Keratinocyte (primary cell): ENCODE data around the gene CD3E. TPM values are rescaled to one million over a fixed set of nuclear protein-coding genes. Genes with fewer than 3 reads are reported as not detected.

Source experiments
- DNase-seq: peaks from one replicate; pipeline ENCODE4 v3.0.0-alpha.2; 2011; ENCODE audit warnings: low read depth, missing footprints, low spot score
- FAIRE-seq: peaks from 2 replicates; lab custom pipeline; 2011; peaks lifted over from hg19 to GRCh38; lab: Jason Lieb, UNC
- H2AFZ ChIP-seq: 2 replicates; pipeline ENCODE4 v1.6.0; 2012; ENCODE audit warnings: low read length, control low read depth, inconsistent platforms; ENCODE audit not compliant: control insufficient read depth
- H3K27ac ChIP-seq: 2 replicates; pipeline ENCODE4 v1.5.1; 2011; ENCODE audit warnings: low read length; ENCODE audit not compliant: control insufficient read depth, insufficient read depth
- H3K27me3 ChIP-seq: 3 replicates; pipeline ENCODE4 v1.6.0; 2011; ENCODE audit warnings: low read length; ENCODE audit not compliant: control insufficient read depth, insufficient read depth; ENCODE audit errors: extremely low read depth
- H3K36me3 ChIP-seq, 2 experiments: 2 replicates in 1 of 2; 3 replicates in 1 of 2; pipeline ENCODE4 v1.5.1; 2011; ENCODE audit warnings: low read length in 2 of 2, mild to moderate bottlenecking in 1 of 2; ENCODE audit not compliant: control insufficient read depth in 2 of 2, insufficient read depth in 2 of 2; ENCODE audit errors: extremely low read depth in 1 of 2
- H3K4me1 ChIP-seq: 3 replicates; pipeline ENCODE4 v1.5.1; 2011; ENCODE audit warnings: low read length; ENCODE audit not compliant: control insufficient read depth, insufficient read depth; ENCODE audit errors: extremely low read depth
- H3K4me2 ChIP-seq: 3 replicates; pipeline ENCODE4 v1.6.0; 2011; ENCODE audit warnings: low read depth, low read length; ENCODE audit not compliant: control insufficient read depth, insufficient read depth; ENCODE audit errors: extremely low read depth
- H3K4me3 ChIP-seq, 3 experiments: fragments of 200-600 bp in 1 of 3; sonication (generic) in 1 of 3; 2 replicates in 2 of 3; 3 replicates in 1 of 3; pipeline ENCODE4 v1.5.1; 2011 to 2016; ENCODE audit warnings: low read length in 3 of 3, mild to moderate bottlenecking in 3 of 3, control low read depth in 2 of 3, inconsistent platforms in 1 of 3, low read depth in 1 of 3, mixed read lengths in 1 of 3, mixed run types in 1 of 3, moderate library complexity in 1 of 3; ENCODE audit not compliant: control insufficient read depth in 2 of 3, insufficient read depth in 2 of 3; ENCODE audit errors: extremely low read depth in 1 of 3
- H3K79me2 ChIP-seq: 2 replicates; pipeline ENCODE4 v1.6.0; 2012; ENCODE audit warnings: low read length; ENCODE audit not compliant: control insufficient read depth, insufficient read depth
- H3K9ac ChIP-seq: 3 replicates; pipeline ENCODE4 v1.6.0; 2011; ENCODE audit warnings: low read length; ENCODE audit not compliant: control insufficient read depth, insufficient read depth; ENCODE audit errors: extremely low read depth
- H3K9me1 ChIP-seq: 3 replicates; pipeline ENCODE4 v1.6.0; 2011; ENCODE audit warnings: low read length; ENCODE audit not compliant: control insufficient read depth, insufficient read depth; ENCODE audit errors: extremely low read depth
- H3K9me3 ChIP-seq: 2 replicates; pipeline ENCODE4 v1.5.1; 2012; ENCODE audit warnings: low read depth, low read length; ENCODE audit not compliant: control insufficient read depth
- H4K20me1 ChIP-seq: 3 replicates; pipeline ENCODE4 v1.6.0; 2011; ENCODE audit warnings: low read length; ENCODE audit not compliant: control insufficient read depth, insufficient read depth; ENCODE audit errors: extremely low read depth
- EZH2 ChIP-seq: IDR thresholded peaks from one replicate; pipeline ENCODE4 v1.6.1; 2012; ENCODE audit warnings: inconsistent platforms, mild to moderate bottlenecking, low read length, moderate library complexity
- dilution Hi-C: fragments of 300-500 bp; cut with MboI; formaldehyde crosslinking; loops from one replicate; pipeline ENCODE4 v1.7.0; 2020; ENCODE audit warnings: low sequenced_read_pairs; ENCODE audit not compliant: extremely low pct_ligation_motif_present
- polyA plus RNA-seq, 5 experiments: library from polyadenylated mRNA; depleted of rRNA in 3 of 5; stranded (reverse) in 3 of 5; stranded (forward) in 1 of 5; unstranded in 1 of 5; fragments of >200 nt; gene quantifications; 1 replicate in 1 of 5; 2 replicates in 3 of 5; 3 replicates in 1 of 5; pipeline versions ENCODE4 v1.2.1 to v1.2.3, GENCODE V29; 2011 to 2012; ENCODE audit warnings: missing spikeins in 2 of 5, low read depth in 1 of 5, low replicate concordance in 1 of 5
- TF ChIP-seq, protein P1 (sequence below), 3 experiments: IDR thresholded peaks in 1 of 3; conservative IDR thresholded peaks in 1 of 3; optimal IDR thresholded peaks in 1 of 3; 2 replicates in 2 of 3; 3 replicates in 1 of 3; pipeline versions ENCODE3 to v1.5.1; 2011; ENCODE audit warnings: low read length in 3 of 3, mild to moderate bottlenecking in 3 of 3, moderate library complexity in 2 of 3, control low read depth in 1 of 3, inconsistent platforms in 1 of 3; ENCODE audit not compliant: insufficient read depth in 2 of 3; ENCODE audit errors: extremely low read depth in 1 of 3

CD3E gene
- polyA plus RNA-seq, 1 donor (not counting 4 experiments of a cell fraction or from before 2014, with no cell fraction given), result not detected

DNA sequence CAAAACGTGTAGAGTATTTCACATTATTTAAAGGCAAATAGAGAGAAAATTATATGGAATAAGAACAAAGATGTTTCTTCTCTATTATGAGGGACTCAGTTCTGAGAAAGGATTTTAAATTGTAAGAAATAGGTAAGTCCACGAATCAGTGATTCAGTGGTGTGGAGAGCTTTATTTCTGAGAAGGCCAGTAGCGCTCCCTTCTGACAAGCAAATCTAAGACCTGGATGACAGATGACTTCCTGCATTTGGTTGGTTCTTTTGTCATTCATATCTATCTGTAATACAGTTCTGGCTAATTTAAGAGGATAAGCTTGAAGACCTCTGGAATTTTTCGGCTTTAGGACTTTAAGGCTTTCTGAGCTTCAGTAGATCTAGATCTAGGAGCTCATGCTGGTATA, 7.0 kb downstream of the CD3E start:
- no peak overlapping the region for H3K9ac ChIP-seq
- no peaks in the 10 kb centered on the region for H3K79me2 ChIP-seq
- peaks cover 6% of the 10 kb centered on the region for H3K4me1 ChIP-seq
- no peak overlapping the region for H3K4me2 ChIP-seq
- H3K36me3 ChIP-seq, result no peaks in the 10 kb centered on the region
- FAIRE-seq, result no peak
- TF ChIP-seq EZH2, result no peak
- TF ChIP-seq, protein P1, sequence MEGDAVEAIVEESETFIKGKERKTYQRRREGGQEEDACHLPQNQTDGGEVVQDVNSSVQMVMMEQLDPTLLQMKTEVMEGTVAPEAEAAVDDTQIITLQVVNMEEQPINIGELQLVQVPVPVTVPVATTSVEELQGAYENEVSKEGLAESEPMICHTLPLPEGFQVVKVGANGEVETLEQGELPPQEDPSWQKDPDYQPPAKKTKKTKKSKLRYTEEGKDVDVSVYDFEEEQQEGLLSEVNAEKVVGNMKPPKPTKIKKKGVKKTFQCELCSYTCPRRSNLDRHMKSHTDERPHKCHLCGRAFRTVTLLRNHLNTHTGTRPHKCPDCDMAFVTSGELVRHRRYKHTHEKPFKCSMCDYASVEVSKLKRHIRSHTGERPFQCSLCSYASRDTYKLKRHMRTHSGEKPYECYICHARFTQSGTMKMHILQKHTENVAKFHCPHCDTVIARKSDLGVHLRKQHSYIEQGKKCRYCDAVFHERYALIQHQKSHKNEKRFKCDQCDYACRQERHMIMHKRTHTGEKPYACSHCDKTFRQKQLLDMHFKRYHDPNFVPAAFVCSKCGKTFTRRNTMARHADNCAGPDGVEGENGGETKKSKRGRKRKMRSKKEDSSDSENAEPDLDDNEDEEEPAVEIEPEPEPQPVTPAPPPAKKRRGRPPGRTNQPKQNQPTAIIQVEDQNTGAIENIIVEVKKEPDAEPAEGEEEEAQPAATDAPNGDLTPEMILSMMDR (optimal IDR thresholded peaks at IDR 0.05 in 1 of 3, IDR thresholded peaks at IDR 0.05 in 1 of 3, conservative IDR thresholded peaks at IDR 0.05 in 1 of 3; ENCODE audit: extremely low read depth in 1 of 3, insufficient read depth in 2 of 3, low read length in 3 of 3), result no peak
- dilution Hi-C loops, result no loop called here
- peaks cover 9% of the 10 kb centered on the region for H3K27me3 ChIP-seq
- no peak overlapping the region for H2AFZ ChIP-seq
- DNase-seq, result no peak
- no peak overlapping the region for H3K27ac ChIP-seq
- H4K20me1 ChIP-seq, result no peaks in the 10 kb centered on the region
- H3K9me3 ChIP-seq, result no peaks in the 10 kb centered on the region
- no peak overlapping the region for H3K4me3 ChIP-seq
- no peaks in the 10 kb centered on the region for H3K9me1 ChIP-seq

DNA sequence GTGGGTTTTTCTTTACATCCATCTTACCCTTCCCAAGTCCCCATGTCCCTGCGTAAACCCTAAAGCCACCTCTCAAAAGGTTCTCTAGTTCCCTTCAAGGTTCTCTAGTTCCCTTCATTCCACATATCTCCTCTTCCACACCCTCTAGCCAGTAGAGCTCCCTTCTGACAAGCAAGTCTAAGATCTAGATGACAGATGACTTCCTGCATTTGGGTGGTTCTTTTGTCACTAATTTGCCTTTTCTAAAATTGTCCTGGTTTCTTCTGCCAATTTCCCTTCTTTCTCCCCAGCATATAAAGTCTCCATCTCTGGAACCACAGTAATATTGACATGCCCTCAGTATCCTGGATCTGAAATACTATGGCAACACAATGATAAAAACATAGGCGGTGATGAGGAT, 7.8 kb downstream of the CD3E start:
- Histone ChIP-seq H3K27ac (no peak overlapping the region), H3K4me2 (no peak overlapping the region), H3K4me3 (no peak overlapping the region), H3K27me3 (peaks cover 9% of the 10 kb centered on the region), H3K9ac (no peak overlapping the region), H2AFZ (no peak overlapping the region), H3K4me1 (peaks cover 14% of the 10 kb centered on the region), H4K20me1 (no peaks in the 10 kb centered on the region), H3K9me1 (no peaks in the 10 kb centered on the region), H3K36me3 (no peaks in the 10 kb centered on the region), H3K9me3 (no peaks in the 10 kb centered on the region), H3K79me2 (no peaks in the 10 kb centered on the region)
- TF ChIP-seq, protein P1 (optimal IDR thresholded peaks at IDR 0.05 in 1 of 3, IDR thresholded peaks at IDR 0.05 in 1 of 3, conservative IDR thresholded peaks at IDR 0.05 in 1 of 3; ENCODE audit: extremely low read depth in 1 of 3, insufficient read depth in 2 of 3, low read length in 3 of 3), result no peak
- dilution Hi-C loops, result no loop called here
- no peak for FAIRE-seq
- no peak for DNase-seq
